H1 (cell line): Measurements from ENCODE around the gene BBS2. TPM values are rescaled to one million over a fixed set of nuclear protein-coding genes. Genes with fewer than 3 reads are reported as not detected.

Experiments
- CTCF ChIA-PET: fragments of 300-600 bp; sonication (Branson Sonifier 250); formaldehyde crosslinking; loops from one replicate; lab custom pipeline; 2021; ENCODE audit not compliant: partially characterized antibody; lab: Charles Lee
- POLR2A ChIA-PET: fragments of 300-600 bp; sonication (Branson Sonifier 250); formaldehyde crosslinking; loops from one replicate; lab custom pipeline; 2021; ENCODE audit warnings: inconsistent platforms; ENCODE audit not compliant: partially characterized antibody; lab: Charles Lee
- DNase-seq, 2 experiments: peaks; one replicate each; pipeline versions ENCODE4 v3.0.0 to v3.0.0-alpha.2; 2010 to 2022; ENCODE audit warnings: low spot score in 2 of 2, low read depth in 1 of 2, mixed read lengths in 1 of 2
- FAIRE-seq: peaks from 2 replicates; lab custom pipeline; 2011; peaks lifted over from hg19 to GRCh38; lab: Jason Lieb, UNC
- H2AFZ ChIP-seq: 2 replicates; pipeline ENCODE4 v1.8.1; 2012; ENCODE audit warnings: low read length, inconsistent platforms
- H2AK5ac ChIP-seq: 2 replicates; pipeline ENCODE4 v1.6.1; 2013; ENCODE audit warnings: low read depth, low read length
- H2BK120ac ChIP-seq: replicated peaks from 2 replicates; pipeline ENCODE3; 2013; ENCODE audit warnings: low read depth, low read length, inconsistent platforms
- H2BK12ac ChIP-seq: 2 replicates; pipeline ENCODE4 v1.6.1; 2013; ENCODE audit warnings: low read depth, low read length
- H2BK15ac ChIP-seq: 2 replicates; pipeline ENCODE4 v1.6.1; 2013; ENCODE audit warnings: low read length
- H2BK20ac ChIP-seq: 2 replicates; pipeline ENCODE4 v1.6.1; 2013; ENCODE audit warnings: low read length
- H2BK5ac ChIP-seq: 2 replicates; pipeline ENCODE4 v1.6.1; 2013; ENCODE audit warnings: low read depth, low read length
- H3K14ac ChIP-seq: 2 replicates; pipeline ENCODE4 v1.6.1; 2013; ENCODE audit warnings: inconsistent platforms; ENCODE audit not compliant: insufficient read length
- H3K18ac ChIP-seq: 2 replicates; pipeline ENCODE4 v1.6.1; 2013; ENCODE audit warnings: low read length; ENCODE audit errors: extremely low read depth
- H3K23ac ChIP-seq: 2 replicates; pipeline ENCODE4 v1.6.1; 2013; ENCODE audit warnings: inconsistent platforms; ENCODE audit not compliant: insufficient read length
- H3K23me2 ChIP-seq: 2 replicates; pipeline ENCODE4 v1.6.1; 2013; ENCODE audit warnings: low read depth, low read length
- H3K27ac ChIP-seq: 2 replicates; pipeline ENCODE4 v1.6.1; 2011; ENCODE audit warnings: low read depth, low read length, inconsistent platforms
- H3K27me3 ChIP-seq, 4 experiments: replicated peaks in 1 of 4; 1 replicate in 1 of 4; 2 replicates in 3 of 4; pipeline versions ENCODE4 v1.6.1 to v1.8.1; 2011 to 2013; ENCODE audit warnings: low read length in 3 of 4, mild to moderate bottlenecking in 3 of 4, inconsistent platforms in 2 of 4, mixed read lengths in 2 of 4, moderate library complexity in 1 of 4; ENCODE audit not compliant: control insufficient read depth in 3 of 4, insufficient read depth in 3 of 4; ENCODE audit errors: extremely low read depth in 1 of 4
- H3K36me3 ChIP-seq, 4 experiments: 2 replicates each; pipeline versions ENCODE4 v1.6.1 to v1.8.1; 2011 to 2013; ENCODE audit warnings: mild to moderate bottlenecking in 4 of 4, low read length in 3 of 4, moderate library complexity in 2 of 4, control low read depth in 1 of 4, inconsistent platforms in 1 of 4; ENCODE audit not compliant: insufficient read depth in 4 of 4, control insufficient read depth in 2 of 4
- H3K4ac ChIP-seq: replicated peaks from 2 replicates; pipeline ENCODE3; 2013; ENCODE audit warnings: low read length, low read depth, mixed read lengths, inconsistent platforms; ENCODE audit not compliant: insufficient read length
- H3K4me1 ChIP-seq, 4 experiments: replicated peaks in 1 of 4; 1 replicate in 1 of 4; 2 replicates in 3 of 4; pipeline versions ENCODE4 v1.6.1 to v1.8.1; 2011 to 2013; ENCODE audit warnings: low read length in 3 of 4, inconsistent platforms in 2 of 4, mixed read lengths in 1 of 4; ENCODE audit not compliant: insufficient read depth in 4 of 4, control insufficient read depth in 3 of 4
- H3K4me2 ChIP-seq, 2 experiments: 2 replicates each; pipeline versions ENCODE4 v1.6.1 to v1.8.1; 2011 to 2013; ENCODE audit warnings: low read depth in 2 of 2, low read length in 2 of 2, control low read depth in 1 of 2, inconsistent platforms in 1 of 2, mild to moderate bottlenecking in 1 of 2; ENCODE audit not compliant: insufficient read depth in 1 of 2
- H3K4me3 ChIP-seq, 4 experiments: fragments of 200-600, 300-600 bp in 1 of 4; sonication (generic), shearing (Covaris generic), sonication (Bioruptor Twin) in 1 of 4; 2 replicates each; pipeline versions ENCODE4 v1.5.1 to v1.8.1; 2011 to 2016; ENCODE audit warnings: low read length in 4 of 4, low read depth in 3 of 4, control low read depth in 2 of 4, inconsistent platforms in 2 of 4, mild to moderate bottlenecking in 2 of 4, mixed read lengths in 1 of 4, moderate library complexity in 1 of 4; ENCODE audit not compliant: insufficient read depth in 2 of 4; ENCODE audit errors: extremely low read depth in 1 of 4
- H3K56ac ChIP-seq: replicated peaks from 2 replicates; pipeline ENCODE3; 2013; ENCODE audit warnings: low read depth, mild to moderate bottlenecking, mixed read lengths, low read length, inconsistent platforms; ENCODE audit not compliant: insufficient read length
- H3K79me1 ChIP-seq: 2 replicates; pipeline ENCODE4 v1.6.1; 2013; ENCODE audit warnings: low read depth, low read length, control low read depth
- H3K79me2 ChIP-seq, 2 experiments: 2 replicates each; pipeline versions ENCODE4 v1.6.1 to v1.8.1; 2012 to 2013; ENCODE audit warnings: low read length in 2 of 2, mild to moderate bottlenecking in 2 of 2, inconsistent platforms in 1 of 2; ENCODE audit not compliant: insufficient read depth in 2 of 2, control insufficient read depth in 1 of 2
- H3K9ac ChIP-seq, 4 experiments: replicated peaks in 1 of 4; 1 replicate in 1 of 4; 2 replicates in 3 of 4; pipeline versions ENCODE4 v1.6.1 to v1.8.1; 2011 to 2013; ENCODE audit warnings: low read depth in 3 of 4, low read length in 3 of 4, control low read depth in 2 of 4, mild to moderate bottlenecking in 2 of 4, moderate library complexity in 2 of 4, inconsistent platforms in 1 of 4; ENCODE audit errors: extremely low read depth in 1 of 4
- H3K9me3 ChIP-seq, 2 experiments: 2 replicates each; pipeline versions ENCODE4 v1.6.1 to v1.8.1; 2012 to 2013; ENCODE audit warnings: mild to moderate bottlenecking in 2 of 2, moderate library complexity in 2 of 2, control low read depth in 1 of 2, inconsistent platforms in 1 of 2, low read depth in 1 of 2, low read length in 1 of 2, mixed read lengths in 1 of 2; ENCODE audit not compliant: insufficient read depth in 2 of 2
- H4K20me1 ChIP-seq, 2 experiments: replicated peaks in 1 of 2; 2 replicates each; pipeline versions ENCODE3 to v1.8.1; 2011 to 2013; ENCODE audit warnings: inconsistent platforms in 2 of 2, low read length in 2 of 2, mild to moderate bottlenecking in 1 of 2; ENCODE audit not compliant: insufficient read depth in 2 of 2, control insufficient read depth in 1 of 2
- H4K5ac ChIP-seq: 2 replicates; pipeline ENCODE4 v1.6.1; 2013; ENCODE audit warnings: low read length, low read depth, mixed read lengths, inconsistent platforms; ENCODE audit not compliant: insufficient read length
- H4K8ac ChIP-seq: 2 replicates; pipeline ENCODE4 v1.8.0; 2013; ENCODE audit warnings: mild to moderate bottlenecking, moderate library complexity, low read length, inconsistent platforms; ENCODE audit not compliant: insufficient read depth; ENCODE audit errors: extremely low read depth
- H4K91ac ChIP-seq: replicated peaks from 2 replicates; pipeline ENCODE3; 2013; ENCODE audit warnings: low read length, mixed read lengths, inconsistent platforms; ENCODE audit not compliant: insufficient read length
- SP1 ChIP-seq: IDR thresholded peaks from 2 replicates; pipeline ENCODE4 v1.6.1; 2011; ENCODE audit warnings: low read depth, low read length
- WGBS, 2 experiments: shearing (Covaris generic) in 1 of 2; methylation state at CpG; one replicate each; pipeline versions ENCODE4 v1.1.6 to v1.1.7; 2013 to 2015; ENCODE audit warnings: low lambda C conversion rate in 2 of 2, mixed read lengths in 2 of 2, inconsistent platforms in 1 of 2, low coverage in 1 of 2, missing lambda C conversion rate in 1 of 2; ENCODE audit not compliant: insufficient replicate concordance in 2 of 2, insufficient coverage in 1 of 2, insufficient read length in 1 of 2; ENCODE audit errors: extremely low coverage in 1 of 2, missing lambda C conversion rate in 1 of 2; 5-methylcytosine and 5-hydroxymethylcytosine counted together
- polyA plus RNA-seq, 7 experiments: library from polyadenylated mRNA; depleted of rRNA in 3 of 7; stranded (reverse) in 5 of 7; unstranded in 2 of 7; fragments of >200 nt in 5 of 7; fragments of 200-250 nt in 2 of 7; gene quantifications; 1 replicate in 5 of 7; 2 replicates in 1 of 7; 4 replicates in 1 of 7; pipeline versions ENCODE4 v1.2.1 to v1.2.3, GENCODE V29; 2011 to 2013; ENCODE audit warnings: missing spikeins in 2 of 7, mixed read lengths in 2 of 7
- total RNA-seq: library from RNA; stranded (reverse); fragmentation: NEBNext Ultra II Directional; extraction: Animal tissue kit (Norgen Biotek cat#: 25700); gene quantifications from 2 replicates; pipeline ENCODE4 v1.2.1, GENCODE V29; 2021

The BBS2 gene
- total and polyA plus RNA-seq, 2 of the 8 experiments (the other 6 are each of a cell fraction or from before 2014, with no cell fraction given): 12.3 to 15.1 TPM

DNA sequence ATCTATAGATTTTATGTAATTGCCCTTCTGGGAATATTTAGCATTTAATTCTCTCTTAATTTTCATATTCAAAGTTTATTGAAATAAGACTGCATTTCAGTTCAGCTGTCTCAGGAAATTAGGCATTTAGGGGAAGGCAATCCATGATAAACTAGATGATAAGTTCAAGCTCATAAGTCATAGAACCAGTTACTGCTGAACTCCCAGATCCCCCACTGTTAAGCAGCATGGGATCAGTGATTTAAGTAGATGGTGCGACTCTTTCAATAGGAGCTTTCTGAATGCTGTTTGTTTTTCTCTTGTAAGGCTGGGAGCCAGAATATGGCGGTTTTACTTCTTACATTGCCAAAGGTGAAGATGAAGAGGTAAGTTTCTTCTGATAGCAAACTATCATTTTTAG, 44.6 kb downstream of the BBS2 start:
- FAIRE-seq: no peak
- no peak overlapping the region for H3K4me2 ChIP-seq
- 68% methylated on average over 2 of the region's 2 CpGs; no CpG with 5 or more reads in 1 of the 2 experiments for WGBS, 2 experiments

More for the DNA sequence above, 44.6 kb downstream of the BBS2 start:
- no peak overlapping the region for H2AFZ ChIP-seq
- peaks cover 24 to 78% (median 56%) of the 10 kb centered on the region in 4 experiments; a peak in 7 of 8 replicates for H3K36me3 ChIP-seq
- no peak for DNase-seq
- no peaks in the 10 kb centered on the region for H3K27me3 ChIP-seq
- no peak overlapping the region for H3K27ac ChIP-seq
- H3K14ac ChIP-seq: no peak overlapping the region
- H3K23ac ChIP-seq: no peak overlapping the region
- H3K56ac ChIP-seq: no peak overlapping the region
- no peaks in the 10 kb centered on the region for H3K79me1 ChIP-seq
- no peak overlapping the region for H2BK5ac ChIP-seq
- H3K4me1 ChIP-seq: no peaks in the 10 kb centered on the region; a peak in 1 of 7 replicates
- no peak overlapping the region for H3K4me3 ChIP-seq
- no peak overlapping the region for H3K9ac ChIP-seq
- TF ChIP-seq SP1: no peak
- TF ChIP-seq, all 59 proteins: peak for 0
- Histone ChIP-seq H2BK15ac (no peak overlapping the region), H2AK5ac (no peak overlapping the region), H2BK120ac (no peak overlapping the region), H3K4ac (no peak overlapping the region), H2BK12ac (no peak overlapping the region), H4K8ac (no peak overlapping the region), H3K9me3 (no peaks in the 10 kb centered on the region), H2BK20ac (no peak overlapping the region), H3K23me2 (no peaks in the 10 kb centered on the region), H4K20me1 (peaks cover 0 to 3% of the 10 kb centered on the region in 2 experiments), H3K79me2 (no peaks in the 10 kb centered on the region), H3K18ac (no peak overlapping the region), H4K91ac (no peak overlapping the region), H4K5ac (no peak overlapping the region)
- POLR2A ChIA-PET: interaction anchor here (1.3 kb wide), 1 partner anchor 24 kb away, joined by 5 read pairs; the partner anchor contains the start of genes NUDT21 and OGFOD1
- CTCF ChIA-PET: interaction anchor here (0.8 to 1.5 kb wide), 2 partner anchors 12 to 39 kb away, joined by 3 to 5 read pairs; no protein-coding TSS in a partner anchor
